Prostate gland (tissue), 2 donors: Measurements from ENCODE around the gene HSPH1. TPM values are rescaled to one million over a fixed set of nuclear protein-coding genes. Genes with fewer than 3 reads are reported as not detected.

Source experiments
- DNase-seq: peaks from one replicate; pipeline ENCODE4 v3.0.0-alpha.2; 2019; ENCODE audit warnings: low spot score
- H3K27ac ChIP-seq, 2 donors: fragments of 200-600 bp; sonication (generic); 2 replicates each; pipeline ENCODE4 v1.5.1; 2017 to 2019
- H3K27me3 ChIP-seq: fragments of 200-600 bp; sonication (generic); replicated peaks from 2 replicates; pipeline ENCODE4 v1.5.1; 2019; ENCODE audit not compliant: insufficient read depth
- H3K36me3 ChIP-seq, 2 donors: fragments of 200-600 bp; sonication (generic); 1 replicate in 1 of 2; 2 replicates in 1 of 2; pipeline versions ENCODE4 v1.5.1 to v1.8.1; 2017 to 2019
- H3K4me1 ChIP-seq: fragments of 200-600 bp; sonication (generic); replicated peaks from 2 replicates; pipeline ENCODE4 v1.5.1; 2019
- H3K4me3 ChIP-seq, 2 donors: fragments of 200-600 bp; sonication (generic); 2 replicates each; pipeline ENCODE4 v1.5.1; 2017 to 2019
- H3K9me3 ChIP-seq: fragments of 200-600 bp; sonication (generic); 2 replicates; pipeline ENCODE4 v1.5.1; 2017
- POLR2A ChIP-seq: fragments of 450-650 bp; IDR thresholded peaks from one replicate; pipeline ENCODE4 v1.6.1; 2016; ENCODE audit warnings: antibody characterized with exemption, mild to moderate bottlenecking
- POLR2AphosphoS5 ChIP-seq: sonication (generic); formaldehyde crosslinking; IDR thresholded peaks from one replicate; pipeline ENCODE4 v1.6.1; 2017; ENCODE audit warnings: antibody characterized with exemption
- WGBS: methylation state at CpG from one replicate; pipeline ENCODE4 v1.1.5; 2018; 5-methylcytosine and 5-hydroxymethylcytosine counted together
- intact Hi-C: fragments of 100-400 bp; cut with DNase I; formaldehyde crosslinking; loops from one replicate; pipeline ENCODE4 v1.14.2; 2022
- total RNA-seq, 2 donors: library from RNA; depleted of rRNA; stranded (reverse); fragments of >200 nt; gene quantifications; one replicate each; pipeline ENCODE4 v1.1.0, GENCODE V29; 2016
- TF ChIP-seq, protein P1 (sequence below), 4 experiments: fragments of 200-600 bp in 2 of 4; fragments of 450-650 bp in 2 of 4; sonication (generic) in 2 of 4; IDR thresholded peaks; 1 replicate in 3 of 4; 2 replicates in 1 of 4; pipeline ENCODE4 v1.5.1; 2016 to 2019; ENCODE audit warnings: antibody characterized with exemption in 4 of 4, mild to moderate bottlenecking in 2 of 4, moderate library complexity in 2 of 4

Gene HSPH1
- total RNA-seq, 2 donors from 2014 or later = 33.5 to 60.6 TPM

DNA sequence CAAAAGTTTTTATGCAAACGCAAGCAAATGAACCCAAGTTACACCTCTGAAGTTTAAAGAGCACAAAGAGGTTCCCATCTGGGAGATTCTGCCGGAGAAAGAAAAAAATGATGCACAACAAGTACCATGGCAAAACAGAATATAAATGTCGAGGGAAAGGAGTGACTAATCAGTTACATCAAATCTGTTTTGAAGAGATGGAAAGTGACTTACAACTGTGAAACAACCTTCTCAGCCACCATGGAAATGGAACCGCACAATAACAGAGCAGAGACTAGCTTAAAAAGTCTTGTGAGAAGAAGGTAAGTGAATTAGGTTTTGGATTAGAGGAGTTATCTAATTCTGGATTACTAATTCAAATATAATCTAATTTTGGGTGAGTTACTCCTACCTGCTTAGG lies 2.4 kb downstream of the HSPH1 start:
- Histone ChIP-seq H3K4me1 (no peaks in the 10 kb centered on the region), H3K4me3 (no peak overlapping the region), H3K27ac (no peak overlapping the region), H3K36me3 (no peaks in the 10 kb centered on the region), H3K9me3 (no peaks in the 10 kb centered on the region), H3K27me3 (no peaks in the 10 kb centered on the region)
- intact Hi-C loops = no loop called here
- 71% methylated on average over 4 of the region's 4 CpGs for WGBS
- no peak for DNase-seq
- TF ChIP-seq, protein P1, sequence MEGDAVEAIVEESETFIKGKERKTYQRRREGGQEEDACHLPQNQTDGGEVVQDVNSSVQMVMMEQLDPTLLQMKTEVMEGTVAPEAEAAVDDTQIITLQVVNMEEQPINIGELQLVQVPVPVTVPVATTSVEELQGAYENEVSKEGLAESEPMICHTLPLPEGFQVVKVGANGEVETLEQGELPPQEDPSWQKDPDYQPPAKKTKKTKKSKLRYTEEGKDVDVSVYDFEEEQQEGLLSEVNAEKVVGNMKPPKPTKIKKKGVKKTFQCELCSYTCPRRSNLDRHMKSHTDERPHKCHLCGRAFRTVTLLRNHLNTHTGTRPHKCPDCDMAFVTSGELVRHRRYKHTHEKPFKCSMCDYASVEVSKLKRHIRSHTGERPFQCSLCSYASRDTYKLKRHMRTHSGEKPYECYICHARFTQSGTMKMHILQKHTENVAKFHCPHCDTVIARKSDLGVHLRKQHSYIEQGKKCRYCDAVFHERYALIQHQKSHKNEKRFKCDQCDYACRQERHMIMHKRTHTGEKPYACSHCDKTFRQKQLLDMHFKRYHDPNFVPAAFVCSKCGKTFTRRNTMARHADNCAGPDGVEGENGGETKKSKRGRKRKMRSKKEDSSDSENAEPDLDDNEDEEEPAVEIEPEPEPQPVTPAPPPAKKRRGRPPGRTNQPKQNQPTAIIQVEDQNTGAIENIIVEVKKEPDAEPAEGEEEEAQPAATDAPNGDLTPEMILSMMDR (IDR thresholded peaks at IDR 0.05) = no peak
- TF ChIP-seq POLR2A (no peak), POLR2AphosphoS5 (no peak)

DNA sequence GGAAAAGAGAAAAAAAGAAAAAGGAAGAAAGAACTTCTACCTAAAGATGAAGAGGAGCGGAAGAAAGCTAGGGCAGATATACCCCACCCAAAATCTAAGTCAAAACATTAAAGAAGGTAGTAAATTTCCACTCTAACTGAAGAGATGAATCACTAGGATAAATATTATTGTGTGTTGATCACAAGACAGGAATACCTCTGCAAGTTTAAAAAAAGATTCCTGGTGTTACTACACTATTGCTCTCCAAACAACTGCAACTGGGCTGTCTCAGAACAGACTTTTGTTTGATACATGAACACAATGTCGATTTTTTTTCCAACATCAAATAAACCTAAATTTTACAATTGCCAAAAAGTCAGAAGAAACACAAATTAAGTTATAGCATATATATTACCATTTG lies 6.8 kb downstream of the HSPH1 start:
- no peaks in the 10 kb centered on the region for H3K4me1 ChIP-seq
- H3K4me3 ChIP-seq = no peak overlapping the region
- TF ChIP-seq, protein P1 (IDR thresholded peaks at IDR 0.05) = no peak
- TF ChIP-seq POLR2A = no peak
- no peak for TF ChIP-seq POLR2AphosphoS5
- intact Hi-C loops = no loop called here
- H3K9me3 ChIP-seq = no peaks in the 10 kb centered on the region
- WGBS = 89% methylated on average over 2 of the region's 2 CpGs
- H3K27me3 ChIP-seq = no peaks in the 10 kb centered on the region
- no peak overlapping the region for H3K27ac ChIP-seq
- H3K36me3 ChIP-seq = peaks cover 5 to 6% of the 10 kb centered on the region in 2 donors
- no peak for DNase-seq

DNA sequence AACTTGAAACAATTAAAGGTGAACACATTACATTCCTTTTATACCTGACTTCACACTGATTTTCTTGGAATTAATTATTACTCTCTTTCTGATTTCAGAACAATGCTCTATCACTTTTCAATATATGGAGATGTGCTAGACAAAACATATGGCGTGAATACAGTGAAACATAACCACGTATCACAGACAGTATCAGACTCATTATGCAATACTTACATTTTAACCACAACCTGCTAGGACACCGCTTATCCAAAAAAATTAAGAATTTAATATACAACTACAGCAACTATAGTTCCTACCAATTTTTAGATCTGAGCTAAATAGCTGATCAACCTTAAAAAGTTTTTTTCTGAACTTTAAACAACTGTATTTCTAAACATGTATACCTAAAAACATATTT lies 9.9 kb downstream of the HSPH1 start:
- Histone ChIP-seq H3K4me1 (no peaks in the 10 kb centered on the region), H3K4me3 (no peak overlapping the region), H3K27ac (no peak overlapping the region), H3K9me3 (no peaks in the 10 kb centered on the region), H3K27me3 (no peaks in the 10 kb centered on the region), H3K36me3 (peaks cover 5 to 6% of the 10 kb centered on the region in 2 donors)
- 100% methylated on average over 3 of the region's 3 CpGs for WGBS
- DNase-seq = no peak
- TF ChIP-seq POLR2A = no peak
- TF ChIP-seq, protein P1 (IDR thresholded peaks at IDR 0.05) = no peak
- no peak for TF ChIP-seq POLR2AphosphoS5
- intact Hi-C loops = no loop called here

DNA sequence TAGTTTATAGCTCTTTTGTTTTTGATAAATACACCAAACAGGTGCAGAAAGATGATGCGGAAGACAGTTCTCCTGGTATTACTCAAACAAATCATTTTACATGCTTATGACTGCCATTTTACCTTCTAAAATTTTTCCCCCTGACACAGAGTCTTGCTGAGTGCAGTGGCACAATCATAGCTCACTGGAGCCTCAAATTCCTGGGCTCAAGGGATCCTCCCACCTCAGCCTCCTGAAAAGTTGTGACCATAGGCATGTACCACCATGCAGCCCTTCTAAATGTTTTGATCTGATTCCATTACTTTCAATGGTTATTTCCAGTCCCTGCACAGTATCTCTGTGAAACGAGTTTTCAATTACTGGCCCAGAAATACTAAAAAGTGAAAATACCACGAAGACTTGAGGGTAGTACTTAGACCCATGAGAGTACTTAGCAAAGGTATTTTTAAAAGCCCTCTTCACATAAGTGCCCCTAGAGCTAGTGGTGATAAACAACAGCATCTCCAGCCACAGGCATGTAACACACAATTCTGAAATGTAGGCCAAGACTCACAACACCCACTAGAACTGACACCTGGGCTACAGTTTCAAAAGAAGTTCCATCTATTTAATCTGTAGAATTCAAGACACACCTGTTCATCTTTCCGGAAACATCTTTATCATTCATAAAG lies 11.3 kb downstream of the HSPH1 start:
- TF ChIP-seq POLR2A (no peak), POLR2AphosphoS5 (no peak)
- TF ChIP-seq, protein P1 (IDR thresholded peaks at IDR 0.05) = no peak
- Histone ChIP-seq H3K27me3 (no peaks in the 10 kb centered on the region), H3K36me3 (peaks cover 5 to 6% of the 10 kb centered on the region in 2 donors), H3K4me3 (no peak overlapping the region), H3K4me1 (no peaks in the 10 kb centered on the region), H3K9me3 (no peaks in the 10 kb centered on the region), H3K27ac (no peak overlapping the region)
- WGBS = 90% methylated on average over 4 of the region's 4 CpGs
- DNase-seq = no peak
- intact Hi-C loops = no loop called here

DNA sequence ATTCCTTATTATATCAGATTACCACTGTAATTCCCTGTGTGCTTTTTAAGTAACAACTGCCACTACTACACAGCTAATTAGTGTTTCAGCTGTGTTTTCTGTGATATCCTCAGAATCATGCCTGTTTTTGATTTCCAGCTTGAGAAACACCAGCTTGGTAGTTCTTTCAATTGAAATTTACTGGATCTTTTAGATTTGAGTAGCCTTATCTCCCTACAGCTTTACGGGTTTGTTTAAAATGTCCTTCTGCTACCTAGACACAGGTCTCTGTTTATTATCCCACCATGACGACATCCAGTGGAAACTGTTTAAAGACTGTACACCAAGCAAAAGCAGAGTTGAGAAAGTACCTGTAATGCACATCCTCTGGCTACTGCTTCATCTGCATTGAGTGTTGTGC lies 12.1 kb downstream of the HSPH1 start:
- Histone ChIP-seq H3K4me3 (no peak overlapping the region), H3K4me1 (no peaks in the 10 kb centered on the region), H3K27me3 (no peaks in the 10 kb centered on the region), H3K9me3 (no peaks in the 10 kb centered on the region), H3K27ac (no peak overlapping the region), H3K36me3 (peaks cover 5 to 6% of the 10 kb centered on the region in 2 donors)
- TF ChIP-seq POLR2A = no peak
- TF ChIP-seq, protein P1 (IDR thresholded peaks at IDR 0.05) = no peak
- TF ChIP-seq POLR2AphosphoS5 = no peak
- WGBS = 71% methylated on average over 2 of the region's 2 CpGs
- intact Hi-C loops = no loop called here
- no peak for DNase-seq
